Natural killer cell (primary cell): ENCODE measurements around the gene MRPL19. TPM values are rescaled to one million over a fixed set of nuclear protein-coding genes. Genes with fewer than 3 reads are reported as not detected.

Experiments used
- ATAC-seq, 3 donors: fragments of 150-1000 bp in 2 of 3; fragments of 200-7000 bp in 1 of 3; cut with Tn5 transposase; 1 replicate in 1 of 3; 2 replicates in 2 of 3; pipeline ENCODE4 v1.10.0; 2021; ENCODE audit warnings: mild to moderate bottlenecking in 2 of 3, moderate library complexity in 2 of 3
- DNase-seq, 2 donors: peaks; one replicate each; pipeline versions ENCODE4 v3.0.0 to v3.0.0-alpha.2; 2013 to 2021; ENCODE audit warnings: mixed read lengths in 1 of 2
- H3K27ac ChIP-seq: one replicate; pipeline ENCODE4 v1.5.1; 2013; ENCODE audit warnings: mild to moderate bottlenecking, low read length
- H3K27me3 ChIP-seq: one replicate; pipeline ENCODE4 v1.6.1; 2013; ENCODE audit warnings: low read length; ENCODE audit not compliant: control insufficient read depth, insufficient read depth
- H3K36me3 ChIP-seq: one replicate; pipeline ENCODE4 v1.6.1; 2013; ENCODE audit warnings: low read length; ENCODE audit not compliant: control insufficient read depth, insufficient read depth
- H3K4me1 ChIP-seq: one replicate; pipeline ENCODE4 v1.6.1; 2013; ENCODE audit warnings: low read length; ENCODE audit not compliant: control insufficient read depth, insufficient read depth
- H3K4me3 ChIP-seq: one replicate; pipeline ENCODE4 v1.5.1; 2013; ENCODE audit warnings: low read length
- H3K9me3 ChIP-seq: one replicate; pipeline ENCODE4 v1.6.1; 2013; ENCODE audit warnings: low read length; ENCODE audit not compliant: control insufficient read depth, insufficient read depth
- H3K27ac Mint-ChIP-seq, 2 donors: one replicate each; pipeline ENCODE4 v1.8.0; 2022; ENCODE audit warnings: mild to moderate bottlenecking in 2 of 2, mixed read lengths in 2 of 2, moderate library complexity in 1 of 2
- H3K27me3 Mint-ChIP-seq, 2 donors: one replicate each; pipeline ENCODE4 v1.8.0; 2022; ENCODE audit warnings: low read depth in 2 of 2, mixed read lengths in 2 of 2
- H3K36me3 Mint-ChIP-seq: one replicate; pipeline ENCODE4 v1.8.0; 2022; ENCODE audit warnings: mixed read lengths
- H3K4me1 Mint-ChIP-seq, 2 donors: one replicate each; pipeline ENCODE4 v1.8.0; 2022; ENCODE audit warnings: mixed read lengths in 2 of 2
- H3K4me3 Mint-ChIP-seq: one replicate; pipeline ENCODE4 v1.8.0; 2022; ENCODE audit warnings: mild to moderate bottlenecking, moderate library complexity, mixed read lengths
- H3K9me3 Mint-ChIP-seq, 2 donors: one replicate each; pipeline ENCODE4 v1.8.0; 2022; ENCODE audit warnings: mixed read lengths in 2 of 2
- CTCF ChIP-seq: fragments of 200-600 bp; IDR thresholded peaks from one replicate; pipeline ENCODE4 v1.8.0; 2022; ENCODE audit warnings: antibody characterized with exemption
- WGBS: methylation state at CpG from one replicate; pipeline ENCODE4 v1.1.7; 2013; ENCODE audit warnings: missing lambda C conversion rate; ENCODE audit not compliant: insufficient coverage; 5-methylcytosine and 5-hydroxymethylcytosine counted together
- intact Hi-C: fragments of 100-400 bp; cut with micrococcal nuclease; formaldehyde crosslinking; loops from one replicate; pipeline ENCODE4 v1.14.2; 2022
- total RNA-seq, 4 donors: library from RNA; stranded (reverse); fragments of 120-200 nt in 1 of 4; gene quantifications; one replicate each; pipeline versions ENCODE4 v1.2.3 to v1.2.4, GENCODE V29; 2013 to 2022

The MRPL19 gene
- total RNA-seq, 3 donors from 2014 or later (not counting 1 experiment from before 2014, with no cell fraction given) = 11.9 to 22.9 (median 17.8) TPM

- no peaks in the 10 kb centered on the region for H3K36me3 ChIP-seq
- ATAC-seq (no peak), DNase-seq (no peak)
- no peaks in the 10 kb centered on the region for H3K4me1 Mint-ChIP-seq
- no peaks in the 10 kb centered on the region for H3K9me3 Mint-ChIP-seq
- H3K27ac Mint-ChIP-seq = no peak overlapping the region
- H3K36me3 Mint-ChIP-seq = no peaks in the 10 kb centered on the region
- TF ChIP-seq CTCF = no peak
- H3K27me3 Mint-ChIP-seq = peaks cover 34 to 36% of the 10 kb centered on the region in 2 donors
- H3K4me1 ChIP-seq = no peaks in the 10 kb centered on the region
- no peak overlapping the region for H3K4me3 Mint-ChIP-seq
- intact Hi-C loops = no loop called here
- H3K9me3 ChIP-seq = no peaks in the 10 kb centered on the region
- no peak overlapping the region for H3K27ac ChIP-seq
- 90% methylated on average over 2 of the region's 3 CpGs for WGBS
- no peak overlapping the region for H3K4me3 ChIP-seq
- peaks cover 1% of the 10 kb centered on the region for H3K27me3 ChIP-seq
Measured at GRCh38 chr2:75633620-75634019, 13.0 kb upstream of the MRPL19 start.

- no peak overlapping the region for H3K4me3 ChIP-seq
- no peaks in the 10 kb centered on the region for H3K9me3 ChIP-seq
- peaks cover 39 to 45% of the 10 kb centered on the region in 2 donors for H3K27me3 Mint-ChIP-seq
- intact Hi-C loops = no loop called here
- no peak for TF ChIP-seq CTCF
- no peaks in the 10 kb centered on the region for H3K27me3 ChIP-seq
- no peaks in the 10 kb centered on the region for H3K36me3 Mint-ChIP-seq
- H3K4me3 Mint-ChIP-seq = no peak overlapping the region
- H3K27ac ChIP-seq = no peak overlapping the region
- 60% methylated on average over 1 of the region's 1 CpG for WGBS
- no peaks in the 10 kb centered on the region for H3K9me3 Mint-ChIP-seq
- H3K4me1 Mint-ChIP-seq = no peaks in the 10 kb centered on the region
- no peaks in the 10 kb centered on the region for H3K4me1 ChIP-seq
- DNase-seq (no peak), ATAC-seq (no peak)
- H3K36me3 ChIP-seq = no peaks in the 10 kb centered on the region
- H3K27ac Mint-ChIP-seq = no peak overlapping the region
Measured at GRCh38 chr2:75634945-75635344, 11.6 kb upstream of the MRPL19 start.

- no peak overlapping the region for H3K4me3 Mint-ChIP-seq
- TF ChIP-seq CTCF = no peak
- Histone ChIP-seq H3K9me3 (no peaks in the 10 kb centered on the region), H3K36me3 (no peaks in the 10 kb centered on the region), H3K27me3 (no peaks in the 10 kb centered on the region), H3K4me1 (no peaks in the 10 kb centered on the region), H3K27ac (no peak overlapping the region), H3K4me3 (no peak overlapping the region)
- H3K4me1 Mint-ChIP-seq = peaks cover 0 to 5% of the 10 kb centered on the region in 2 donors
- H3K36me3 Mint-ChIP-seq = no peaks in the 10 kb centered on the region
- no peak for ATAC-seq
- 54% methylated on average over 1 of the region's 1 CpG for WGBS
- no peak overlapping the region for H3K27ac Mint-ChIP-seq
- DNase-seq = no peak
- intact Hi-C loops = no loop called here
- H3K27me3 Mint-ChIP-seq = peaks cover 30 to 40% of the 10 kb centered on the region in 2 donors
- no peaks in the 10 kb centered on the region for H3K9me3 Mint-ChIP-seq
Measured at GRCh38 chr2:75637568-75637967, 9.0 kb upstream of the MRPL19 start.

- ATAC-seq (peak; percentile 86 to 99 (median 96)), DNase-seq (peak; percentile 28 to 71)
- Histone ChIP-seq H3K27ac (no peak overlapping the region), H3K9me3 (no peaks in the 10 kb centered on the region), H3K4me3 (no peak overlapping the region), H3K27me3 (no peaks in the 10 kb centered on the region), H3K36me3 (no peaks in the 10 kb centered on the region), H3K4me1 (no peaks in the 10 kb centered on the region)
- Mint-ChIP-seq H3K27me3 (peaks cover 30 to 37% of the 10 kb centered on the region in 2 donors), H3K4me1 (peaks cover 0 to 5% of the 10 kb centered on the region in 2 donors), H3K36me3 (no peaks in the 10 kb centered on the region), H3K9me3 (no peaks in the 10 kb centered on the region), H3K4me3 (no peak overlapping the region), H3K27ac (no peak overlapping the region)
- peak; percentile 92 for TF ChIP-seq CTCF
- 2% methylated on average over 2 of the region's 3 CpGs for WGBS
- intact Hi-C loops = loop anchor here (1.0 to 2.0 kb wide), 2 partner anchors 37 to 70 kb away; partner anchors contain the start of gene GCFC2
Measured at GRCh38 chr2:75640621-75641121, 5.9 kb upstream of the MRPL19 start.
